Activated CD4-positive, alpha-beta T cell treated with anti-CD3 and anti-CD28 coated beads, Interleukin-2, amount 50 U/mL, for 1 hour (primary cell): ENCODE data around the gene CBX7.

Experiments
- DNase-seq: peaks from one replicate; pipeline ENCODE4 v3.0.0-alpha.2; 2020

Gene CBX7

GRCh38 chr22:39152511-39153219 is at the start of gene CBX7:
Gene CBX7 (minus strand): TSS chr22:39152680. CDS start chr22:39152444, 236 bp downstream.
- peak; percentile 88 for DNase-seq

GRCh38 chr22:39197578-39197977 is 45.1 kb upstream of the CBX7 start:
- DNase-seq, result no peak

GRCh38 chr22:39194098-39194497 is 41.6 kb upstream of the CBX7 start:
- DNase-seq, result no peak

- no peak for DNase-seq
These were observed 36.3 kb upstream of the CBX7 start for GRCh38 chr22:39188809-39189208.

GRCh38 chr22:39185601-39186012 is 33.1 kb upstream of the CBX7 start:
- no peak for DNase-seq

GRCh38 chr22:39184586-39185577 is 32.4 kb upstream of the CBX7 start:
- DNase-seq, result no peak

- no peak for DNase-seq
These were observed 31.6 kb upstream of the CBX7 start for GRCh38 chr22:39183991-39184585.

GRCh38 chr22:39182478-39183030 is 30.1 kb upstream of the CBX7 start:
- DNase-seq, result no peak

GRCh38 chr22:39181778-39182177 is 29.3 kb upstream of the CBX7 start:
- no peak for DNase-seq

- no peak for DNase-seq
These were observed 28.9 kb upstream of the CBX7 start for GRCh38 chr22:39181356-39181755.

GRCh38 chr22:39179841-39180335 is 27.4 kb upstream of the CBX7 start:
- no peak for DNase-seq

- DNase-seq, result no peak
These were observed 26.9 kb upstream of the CBX7 start for GRCh38 chr22:39179401-39179827.

GRCh38 chr22:39178206-39179111 is 26.0 kb upstream of the CBX7 start:
- no peak for DNase-seq

GRCh38 chr22:39177791-39178190 is 25.3 kb upstream of the CBX7 start:
- DNase-seq, result no peak

GRCh38 chr22:39177456-39177775 is 24.9 kb upstream of the CBX7 start:
- no peak for DNase-seq

- no peak for DNase-seq
These were observed 24.4 kb upstream of the CBX7 start for GRCh38 chr22:39176714-39177455.

- DNase-seq, result no peak
These were observed 23.7 kb upstream of the CBX7 start for GRCh38 chr22:39176143-39176713.

- no peak for DNase-seq
These were observed 23.1 kb upstream of the CBX7 start for GRCh38 chr22:39175353-39176142.

GRCh38 chr22:39174498-39175352 is 22.2 kb upstream of the CBX7 start:
- DNase-seq, result peak; percentile 76
